Transverse colon (tissue), 4 donors: ENCODE results near the gene PLEKHH2.
"Not testable (repeated sequence)": the region's sequence is repeated elsewhere in the genome, so short reads cannot be mapped to it uniquely, and the experiment has no call there.

ENCODE experiments used
- CTCF ChIP-seq, 5 experiments: fragments of 200-600 bp in 3 of 5; fragments of 450-650 bp in 2 of 5; sonication (generic) in 3 of 5; IDR thresholded peaks; 1 replicate in 2 of 5; 2 replicates in 3 of 5; pipeline ENCODE4 v1.5.1; 2016 to 2017; ENCODE audit warnings: antibody characterized with exemption in 5 of 5, inconsistent platforms in 3 of 5, mild to moderate bottlenecking in 2 of 5, moderate library complexity in 1 of 5
- EP300 ChIP-seq: sonication (generic); formaldehyde crosslinking; IDR thresholded peaks from one replicate; pipeline ENCODE4 v1.6.1; 2017; ENCODE audit warnings: antibody characterized with exemption, low read depth
- POLR2A ChIP-seq: fragments of 450-650 bp; IDR thresholded peaks from one replicate; pipeline ENCODE4 v1.6.1; 2016; ENCODE audit warnings: antibody characterized with exemption, mild to moderate bottlenecking, moderate library complexity
- POLR2AphosphoS5 ChIP-seq, 3 donors: sonication (generic); formaldehyde crosslinking; IDR thresholded peaks; one replicate each; pipeline ENCODE4 v1.6.1; 2016; ENCODE audit warnings: antibody characterized with exemption in 3 of 3

- not testable (repeated sequence) for TF ChIP-seq POLR2AphosphoS5 (IDR thresholded peaks at IDR 0.05); CTCF (IDR thresholded peaks at IDR 0.05); POLR2A; EP300
Observed at GRCh38 chr2:43726961-43727633, 90.0 kb downstream of the PLEKHH2 start.
